HCT116 (cell line): ENCODE results near the gene THSD7A. TPM values are rescaled to one million over a fixed set of nuclear protein-coding genes. Genes with fewer than 3 reads are reported as not detected.

Experiments used
- ATAC-seq: fragments of 200-7000 bp; cut with Tn5 transposase; 2 replicates; pipeline ENCODE4 v1.9.1; 2020; ENCODE audit warnings: mild to moderate bottlenecking, moderate library complexity
- BruUV-seq: library from RNA; stranded (reverse); fragments of 400-500 nt; replicated peaks from 2 replicates; lab custom pipeline; 2021; lab: Mats Ljungman, UMichigan
- CTCF ChIA-PET: fragments of 300-600 bp; sonication (Branson Sonifier 250); formaldehyde crosslinking; loops from one replicate; lab custom pipeline; 2021; ENCODE audit warnings: antibody characterized with exemption; lab: Charles Lee
- POLR2A ChIA-PET: fragments of 300-600, 350-600 bp; sonication (Branson Sonifier 250); formaldehyde crosslinking; loops from one replicate; lab custom pipeline; 2021; ENCODE audit warnings: antibody characterized with exemption; lab: Charles Lee
- RAD21 ChIA-PET, 2 experiments: fragments of 300-600 bp; sonication (Branson Sonifier 250); formaldehyde crosslinking; loops; one replicate each; lab custom pipeline; 2023; ENCODE audit warnings: low total read pairs in 2 of 2; ENCODE audit not compliant: uncharacterized antibody in 2 of 2, unreplicated experiment in 2 of 2, low non-redundant PET in 1 of 2; lab: Charles Lee
- DNase-seq: peaks from one replicate; pipeline ENCODE4 v3.0.0-alpha.2; 2010; ENCODE audit warnings: low read depth, low spot score
- H2AFZ ChIP-seq: fragments of 200-600 bp; shearing (Covaris generic), sonication (generic); 2 replicates; pipeline ENCODE4 v1.6.1; 2017; ENCODE audit warnings: low read depth, mixed run types, mixed read lengths, antibody characterized with exemption, low read length; ENCODE audit not compliant: poor library complexity, severe bottlenecking
- H3K27ac ChIP-seq: 2 replicates; pipeline ENCODE4 v1.5.1; 2012; ENCODE audit warnings: low read depth, low read length
- H3K27me3 ChIP-seq: fragments of 200-600 bp; sonication (generic); 2 replicates; pipeline ENCODE4 v1.6.1; 2016; ENCODE audit warnings: mixed run types, low read length, mixed read lengths; ENCODE audit not compliant: insufficient read depth
- H3K36me3 ChIP-seq, 2 experiments: fragments of 200-500 bp in 1 of 2; fragments of 200-600 bp in 1 of 2; sonication (Bioruptor generic) in 1 of 2; sonication (generic) in 1 of 2; 2 replicates each; pipeline versions ENCODE4 v1.5.1 to v1.6.1; 2014 to 2016; ENCODE audit warnings: low read length in 2 of 2, inconsistent platforms in 1 of 2, mixed read lengths in 1 of 2, mixed run types in 1 of 2; ENCODE audit not compliant: insufficient read depth in 2 of 2, control insufficient read depth in 1 of 2
- H3K4me1 ChIP-seq, 2 experiments: fragments of 200-600 bp in 1 of 2; sonication (generic) in 1 of 2; 2 replicates each; pipeline versions ENCODE4 v1.5.1 to v1.6.1; 2012 to 2017; ENCODE audit warnings: low read length in 2 of 2, inconsistent platforms in 1 of 2, mild to moderate bottlenecking in 1 of 2, mixed read lengths in 1 of 2, mixed run types in 1 of 2, moderate library complexity in 1 of 2; ENCODE audit not compliant: insufficient read depth in 2 of 2, control insufficient read depth in 1 of 2
- H3K4me2 ChIP-seq: fragments of 200-600 bp; sonication (generic); 2 replicates; pipeline ENCODE4 v1.6.1; 2017; ENCODE audit warnings: mixed run types, low read length, mixed read lengths
- H3K4me3 ChIP-seq, 2 experiments: fragments of 200-600 bp in 1 of 2; sonication (generic) in 1 of 2; replicated peaks in 1 of 2; 2 replicates each; pipeline ENCODE4 v1.5.1; 2011 to 2016; ENCODE audit warnings: low read length in 2 of 2, control low read depth in 1 of 2, low read depth in 1 of 2, mild to moderate bottlenecking in 1 of 2, mixed read lengths in 1 of 2, mixed run types in 1 of 2
- H3K79me2 ChIP-seq: fragments of 200-600 bp; sonication (generic); 2 replicates; pipeline ENCODE4 v1.6.1; 2017; ENCODE audit warnings: mild to moderate bottlenecking, mixed run types, low read length, moderate library complexity, mixed read lengths; ENCODE audit not compliant: insufficient read depth
- H3K9ac ChIP-seq: fragments of 200-600 bp; sonication (generic); 2 replicates; pipeline ENCODE4 v1.6.1; 2016; ENCODE audit warnings: low read length, mixed read lengths
- H3K9me2 ChIP-seq: fragments of 200-600 bp; sonication (generic), shearing (Covaris generic); 2 replicates; pipeline ENCODE4 v1.6.1; 2017; ENCODE audit warnings: mixed run types, mild to moderate bottlenecking, moderate library complexity; ENCODE audit not compliant: insufficient read depth
- H3K9me3 ChIP-seq, 2 experiments: fragments of 200-500 bp in 1 of 2; fragments of 200-600 bp in 1 of 2; sonication (Bioruptor generic) in 1 of 2; sonication (generic) in 1 of 2; 2 replicates each; pipeline ENCODE4 v1.6.1; 2014 to 2017; ENCODE audit warnings: low read length in 2 of 2, mixed read lengths in 2 of 2, inconsistent platforms in 1 of 2, low read depth in 1 of 2, mild to moderate bottlenecking in 1 of 2, mixed run types in 1 of 2, moderate library complexity in 1 of 2; ENCODE audit not compliant: control insufficient read depth in 1 of 2, insufficient read depth in 1 of 2
- H4K20me1 ChIP-seq: fragments of 200-600 bp; sonication (generic), shearing (Covaris generic); 2 replicates; pipeline ENCODE4 v1.6.1; 2017; ENCODE audit warnings: mixed run types, mild to moderate bottlenecking, moderate library complexity; ENCODE audit not compliant: insufficient read depth
- CBX3 ChIP-seq: IDR thresholded peaks from 2 replicates; pipeline ENCODE4 v1.6.1; 2012; ENCODE audit warnings: low read depth
- CEBPB ChIP-seq: IDR thresholded peaks from 2 replicates; pipeline ENCODE4 v1.6.1; 2012; ENCODE audit warnings: low read depth
- EGR1 ChIP-seq: IDR thresholded peaks from 2 replicates; pipeline ENCODE4 v1.6.1; 2012; ENCODE audit warnings: low read depth
- EZH2 ChIP-seq: fragments of 200-600 bp; sonication (generic); IDR thresholded peaks from 2 replicates; pipeline ENCODE4 v1.6.1; 2017; ENCODE audit warnings: antibody characterized with exemption, mixed run types
- POLR2A ChIP-seq: IDR thresholded peaks from 2 replicates; pipeline ENCODE4 v1.7.0; 2011; ENCODE audit warnings: borderline replicate concordance; ENCODE audit not compliant: insufficient read depth, insufficient read length; ENCODE audit errors: extremely low read depth
- POLR2AphosphoS5 ChIP-seq: IDR thresholded peaks from 2 replicates; pipeline ENCODE4 v1.6.1; 2011; ENCODE audit warnings: mild to moderate bottlenecking, low read depth, low read length, moderate library complexity
- RAD21 ChIP-seq: IDR thresholded peaks from 2 replicates; pipeline ENCODE4 v1.6.1; 2012; ENCODE audit warnings: low read depth, mild to moderate bottlenecking
- SIN3A ChIP-seq: IDR thresholded peaks from 2 replicates; pipeline ENCODE4 v1.6.1; 2012; ENCODE audit warnings: low read depth
- SP1 ChIP-seq: IDR thresholded peaks from 2 replicates; pipeline ENCODE4 v1.6.1; 2012; ENCODE audit warnings: low read depth
- TCF7L2 ChIP-seq: IDR thresholded peaks from 2 replicates; pipeline ENCODE4 v1.7.0; 2011; ENCODE audit warnings: borderline replicate concordance, inconsistent platforms; ENCODE audit not compliant: insufficient read depth, insufficient read length; ENCODE audit errors: extremely low read depth
- YY1 ChIP-seq: IDR thresholded peaks from 2 replicates; pipeline ENCODE4 v1.6.1; 2011; ENCODE audit warnings: low read length, low read depth, moderate library complexity, mild to moderate bottlenecking; ENCODE audit not compliant: insufficient replicate concordance; ENCODE audit errors: extremely low read depth
- ZFX ChIP-seq: fragments of 450-650 bp; IDR thresholded peaks from 2 replicates; pipeline ENCODE4 v1.6.1; 2017
- ZNF274 ChIP-seq: fragments of 200-500 bp; sonication (Bioruptor generic); IDR thresholded peaks from 2 replicates; pipeline ENCODE4 v1.6.1; 2014; ENCODE audit warnings: mild to moderate bottlenecking, low read depth, low read length, inconsistent platforms
- intact Hi-C: fragments of 100-400 bp; cut with micrococcal nuclease; formaldehyde crosslinking; loops from 2 replicates; pipeline ENCODE4 v1.10.0; 2022
- total RNA-seq: library from RNA; stranded (reverse); gene quantifications from one replicate; pipeline ENCODE4 v1.2.1, GENCODE V29; 2021; ENCODE audit not compliant: unreplicated experiment
- TF ChIP-seq, protein P1 (sequence below): IDR thresholded peaks from 2 replicates; pipeline ENCODE4 v1.6.1; 2012
- TF ChIP-seq, protein P2 (sequence below): IDR thresholded peaks from 2 replicates; pipeline ENCODE4 v1.6.1; 2011; ENCODE audit warnings: mild to moderate bottlenecking, low read length, moderate library complexity; ENCODE audit not compliant: insufficient replicate concordance; ENCODE audit errors: extremely low read depth
- TF ChIP-seq, protein P3 (sequence below): IDR thresholded peaks from 2 replicates; pipeline ENCODE4 v1.6.1; 2012; ENCODE audit warnings: low read depth
- TF ChIP-seq, protein P4 (sequence below), 3 experiments: fragments of 200-600 bp in 1 of 3; sonication (generic) in 1 of 3; IDR thresholded peaks in 2 of 3; conservative IDR thresholded peaks in 1 of 3; 2 replicates each; pipeline ENCODE4 v1.5.1; 2012 to 2017; ENCODE audit warnings: low read depth in 2 of 3, low read length in 2 of 3, antibody characterized with exemption in 1 of 3, borderline replicate concordance in 1 of 3, control low read depth in 1 of 3, mild to moderate bottlenecking in 1 of 3, mixed read lengths in 1 of 3, mixed run types in 1 of 3, moderate library complexity in 1 of 3; ENCODE audit not compliant: insufficient read depth in 1 of 3

The THSD7A gene
- total RNA-seq, 1 experiment from 2014 or later = 0.05 TPM

DNA sequence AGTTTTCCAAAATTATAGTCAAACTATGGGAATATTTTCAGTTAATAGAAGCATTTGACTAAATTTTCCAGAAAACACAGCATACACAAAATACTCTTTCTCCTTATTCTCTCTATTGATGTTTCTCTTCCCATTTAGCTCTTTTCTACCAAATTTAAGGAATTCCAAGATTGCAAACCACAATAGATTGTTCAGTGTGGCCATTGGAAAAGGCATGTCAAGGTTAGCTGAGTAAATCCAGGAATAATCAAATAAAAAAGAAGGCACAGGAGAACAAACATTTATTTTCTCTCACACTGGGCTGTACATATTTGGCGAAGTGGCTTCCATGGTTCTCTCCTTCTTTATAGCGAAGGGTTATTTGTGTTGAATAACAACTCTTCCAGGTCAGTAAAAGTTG lies 117.3 kb downstream of the THSD7A start (continued):
- TF ChIP-seq SP1 (no peak), EGR1 (no peak), POLR2AphosphoS5 (no peak), ZFX (no peak), POLR2A (no peak), ZNF274 (no peak)
- TF ChIP-seq, protein P1, sequence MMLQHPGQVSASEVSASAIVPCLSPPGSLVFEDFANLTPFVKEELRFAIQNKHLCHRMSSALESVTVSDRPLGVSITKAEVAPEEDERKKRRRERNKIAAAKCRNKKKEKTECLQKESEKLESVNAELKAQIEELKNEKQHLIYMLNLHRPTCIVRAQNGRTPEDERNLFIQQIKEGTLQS = no peak
- TF ChIP-seq, protein P2, sequence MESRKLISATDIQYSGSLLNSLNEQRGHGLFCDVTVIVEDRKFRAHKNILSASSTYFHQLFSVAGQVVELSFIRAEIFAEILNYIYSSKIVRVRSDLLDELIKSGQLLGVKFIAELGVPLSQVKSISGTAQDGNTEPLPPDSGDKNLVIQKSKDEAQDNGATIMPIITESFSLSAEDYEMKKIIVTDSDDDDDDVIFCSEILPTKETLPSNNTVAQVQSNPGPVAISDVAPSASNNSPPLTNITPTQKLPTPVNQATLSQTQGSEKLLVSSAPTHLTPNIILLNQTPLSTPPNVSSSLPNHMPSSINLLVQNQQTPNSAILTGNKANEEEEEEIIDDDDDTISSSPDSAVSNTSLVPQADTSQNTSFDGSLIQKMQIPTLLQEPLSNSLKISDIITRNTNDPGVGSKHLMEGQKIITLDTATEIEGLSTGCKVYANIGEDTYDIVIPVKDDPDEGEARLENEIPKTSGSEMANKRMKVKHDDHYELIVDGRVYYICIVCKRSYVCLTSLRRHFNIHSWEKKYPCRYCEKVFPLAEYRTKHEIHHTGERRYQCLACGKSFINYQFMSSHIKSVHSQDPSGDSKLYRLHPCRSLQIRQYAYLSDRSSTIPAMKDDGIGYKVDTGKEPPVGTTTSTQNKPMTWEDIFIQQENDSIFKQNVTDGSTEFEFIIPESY = no peak

DNA sequence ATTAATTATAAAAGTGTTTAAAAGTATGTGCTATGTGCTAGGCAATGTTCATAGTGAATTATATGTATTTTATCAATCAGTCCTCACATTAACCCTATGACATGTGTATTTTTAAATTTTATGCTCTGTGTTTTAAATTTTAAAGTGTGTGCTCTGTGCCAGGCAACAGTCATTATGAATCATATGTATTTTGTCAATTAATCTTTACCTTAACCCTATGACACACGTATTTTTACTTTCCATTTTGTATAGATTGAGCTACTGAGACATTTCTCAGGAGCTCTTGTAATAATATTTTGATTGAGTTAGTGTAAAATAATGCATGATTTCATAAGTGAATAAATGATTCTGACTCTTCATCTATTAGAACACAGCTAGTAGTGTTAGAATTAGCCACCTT lies 117.8 kb downstream of the THSD7A start:
- no TSS peak for BruUV-seq
- CTCF ChIA-PET = no interaction called here
- TF ChIP-seq YY1 (no peak), POLR2AphosphoS5 (no peak), CBX3 (no peak), ZNF274 (no peak), EZH2 (no peak), SIN3A (no peak), CEBPB (no peak), POLR2A (no peak), EGR1 (no peak), RAD21 (no peak), TCF7L2 (no peak)
- TF ChIP-seq, protein P1 = no peak
- TF ChIP-seq, protein P3, sequence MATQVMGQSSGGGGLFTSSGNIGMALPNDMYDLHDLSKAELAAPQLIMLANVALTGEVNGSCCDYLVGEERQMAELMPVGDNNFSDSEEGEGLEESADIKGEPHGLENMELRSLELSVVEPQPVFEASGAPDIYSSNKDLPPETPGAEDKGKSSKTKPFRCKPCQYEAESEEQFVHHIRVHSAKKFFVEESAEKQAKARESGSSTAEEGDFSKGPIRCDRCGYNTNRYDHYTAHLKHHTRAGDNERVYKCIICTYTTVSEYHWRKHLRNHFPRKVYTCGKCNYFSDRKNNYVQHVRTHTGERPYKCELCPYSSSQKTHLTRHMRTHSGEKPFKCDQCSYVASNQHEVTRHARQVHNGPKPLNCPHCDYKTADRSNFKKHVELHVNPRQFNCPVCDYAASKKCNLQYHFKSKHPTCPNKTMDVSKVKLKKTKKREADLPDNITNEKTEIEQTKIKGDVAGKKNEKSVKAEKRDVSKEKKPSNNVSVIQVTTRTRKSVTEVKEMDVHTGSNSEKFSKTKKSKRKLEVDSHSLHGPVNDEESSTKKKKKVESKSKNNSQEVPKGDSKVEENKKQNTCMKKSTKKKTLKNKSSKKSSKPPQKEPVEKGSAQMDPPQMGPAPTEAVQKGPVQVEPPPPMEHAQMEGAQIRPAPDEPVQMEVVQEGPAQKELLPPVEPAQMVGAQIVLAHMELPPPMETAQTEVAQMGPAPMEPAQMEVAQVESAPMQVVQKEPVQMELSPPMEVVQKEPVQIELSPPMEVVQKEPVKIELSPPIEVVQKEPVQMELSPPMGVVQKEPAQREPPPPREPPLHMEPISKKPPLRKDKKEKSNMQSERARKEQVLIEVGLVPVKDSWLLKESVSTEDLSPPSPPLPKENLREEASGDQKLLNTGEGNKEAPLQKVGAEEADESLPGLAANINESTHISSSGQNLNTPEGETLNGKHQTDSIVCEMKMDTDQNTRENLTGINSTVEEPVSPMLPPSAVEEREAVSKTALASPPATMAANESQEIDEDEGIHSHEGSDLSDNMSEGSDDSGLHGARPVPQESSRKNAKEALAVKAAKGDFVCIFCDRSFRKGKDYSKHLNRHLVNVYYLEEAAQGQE = no peak
- TF ChIP-seq, protein P4, sequence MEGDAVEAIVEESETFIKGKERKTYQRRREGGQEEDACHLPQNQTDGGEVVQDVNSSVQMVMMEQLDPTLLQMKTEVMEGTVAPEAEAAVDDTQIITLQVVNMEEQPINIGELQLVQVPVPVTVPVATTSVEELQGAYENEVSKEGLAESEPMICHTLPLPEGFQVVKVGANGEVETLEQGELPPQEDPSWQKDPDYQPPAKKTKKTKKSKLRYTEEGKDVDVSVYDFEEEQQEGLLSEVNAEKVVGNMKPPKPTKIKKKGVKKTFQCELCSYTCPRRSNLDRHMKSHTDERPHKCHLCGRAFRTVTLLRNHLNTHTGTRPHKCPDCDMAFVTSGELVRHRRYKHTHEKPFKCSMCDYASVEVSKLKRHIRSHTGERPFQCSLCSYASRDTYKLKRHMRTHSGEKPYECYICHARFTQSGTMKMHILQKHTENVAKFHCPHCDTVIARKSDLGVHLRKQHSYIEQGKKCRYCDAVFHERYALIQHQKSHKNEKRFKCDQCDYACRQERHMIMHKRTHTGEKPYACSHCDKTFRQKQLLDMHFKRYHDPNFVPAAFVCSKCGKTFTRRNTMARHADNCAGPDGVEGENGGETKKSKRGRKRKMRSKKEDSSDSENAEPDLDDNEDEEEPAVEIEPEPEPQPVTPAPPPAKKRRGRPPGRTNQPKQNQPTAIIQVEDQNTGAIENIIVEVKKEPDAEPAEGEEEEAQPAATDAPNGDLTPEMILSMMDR (IDR thresholded peaks at IDR 0.05 in 2 of 3, conservative IDR thresholded peaks at IDR 0.05 in 1 of 3; ENCODE audit: borderline replicate concordance in 1 of 3, insufficient read depth in 1 of 3, low read depth in 2 of 3, low read length in 2 of 3) = no peak

More for the DNA sequence above, 117.8 kb downstream of the THSD7A start:
- H3K9me2 ChIP-seq = no peaks in the 10 kb centered on the region
- no peak overlapping the region for H3K27ac ChIP-seq
- DNase-seq (no peak), ATAC-seq (no peak)
- H2AFZ ChIP-seq = no peak overlapping the region
- H4K20me1 ChIP-seq = no peaks in the 10 kb centered on the region
- H3K36me3 ChIP-seq = no peaks in the 10 kb centered on the region
- no peaks in the 10 kb centered on the region for H3K9me3 ChIP-seq
- H3K4me2 ChIP-seq = no peak overlapping the region
- H3K79me2 ChIP-seq = no peaks in the 10 kb centered on the region
- no peaks in the 10 kb centered on the region for H3K27me3 ChIP-seq
- intact Hi-C loops = no loop called here
- no peak overlapping the region for H3K4me3 ChIP-seq
- ChIA-PET POLR2A (no interaction called here), RAD21 (no interaction called here)
- peaks cover 6 to 8% of the 10 kb centered on the region in 2 experiments; a peak in 3 of 4 replicates for H3K4me1 ChIP-seq
- no peak overlapping the region for H3K9ac ChIP-seq
